Activated naive CD4-positive, alpha-beta T cell treated with anti-CD3 and anti-CD28 coated beads, Interleukin-2, amount 50 U/mL, for 24 hours (primary cell): ENCODE measurements around the gene GRN.
A peak's percentile ranks its signal among the peaks of the same experiment; 100 is the strongest.
"Not testable (repeated sequence)": the region's sequence is repeated elsewhere in the genome, so short reads cannot be mapped to it uniquely, and the experiment has no call there.

ENCODE experiments used
- H3K27ac Mint-ChIP-seq: one replicate; pipeline ENCODE4 v1.8.0; 2021; ENCODE audit warnings: mild to moderate bottlenecking, mixed read lengths
- H3K27me3 Mint-ChIP-seq: one replicate; pipeline ENCODE4 v1.8.0; 2021; ENCODE audit warnings: mixed read lengths
- H3K36me3 Mint-ChIP-seq: one replicate; pipeline ENCODE4 v1.8.0; 2021; ENCODE audit warnings: mixed read lengths
- H3K4me1 Mint-ChIP-seq: one replicate; pipeline ENCODE4 v1.8.0; 2021; ENCODE audit warnings: mixed read lengths
- H3K4me3 Mint-ChIP-seq: one replicate; pipeline ENCODE4 v1.8.0; 2021; ENCODE audit warnings: mild to moderate bottlenecking, mixed read lengths
- H3K9me3 Mint-ChIP-seq: one replicate; pipeline ENCODE4 v1.8.0; 2021; ENCODE audit warnings: mixed read lengths

GRN gene

DNA sequence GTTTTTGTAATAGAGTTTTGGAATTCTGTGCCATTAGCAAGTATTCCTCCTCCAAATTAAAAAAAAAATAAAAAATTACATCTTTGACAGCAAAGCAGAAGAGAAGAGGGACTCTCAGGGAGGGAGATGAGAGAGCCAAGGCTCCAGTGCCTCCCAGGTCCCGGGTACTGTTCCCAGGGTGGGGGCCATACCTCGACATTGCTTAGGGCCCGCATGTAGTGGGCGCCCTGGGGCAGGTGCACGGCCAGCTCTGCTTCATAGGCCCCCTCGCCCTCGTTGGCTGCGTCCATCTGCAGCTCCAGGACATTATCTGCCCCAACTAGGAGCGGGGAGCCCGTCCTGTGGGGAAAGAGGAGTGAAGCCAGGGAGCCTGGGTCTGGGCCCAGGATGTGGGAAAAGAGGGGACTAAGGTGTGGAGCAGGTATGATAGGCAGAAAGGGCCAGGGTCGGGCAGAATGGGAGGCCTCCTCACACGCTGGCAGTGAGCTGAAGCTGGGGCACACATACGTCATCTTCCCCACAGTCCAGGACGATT, 33.1 kb downstream of the GRN start:
- H3K4me1 Mint-ChIP-seq = no peaks in the 10 kb centered on the region
- H3K27me3 Mint-ChIP-seq = peaks cover 4% of the 10 kb centered on the region
- H3K27ac Mint-ChIP-seq = peak overlapping the region; percentile 53
- H3K36me3 Mint-ChIP-seq = no peaks in the 10 kb centered on the region
- no peak overlapping the region for H3K4me3 Mint-ChIP-seq
- no peaks in the 10 kb centered on the region for H3K9me3 Mint-ChIP-seq

DNA sequence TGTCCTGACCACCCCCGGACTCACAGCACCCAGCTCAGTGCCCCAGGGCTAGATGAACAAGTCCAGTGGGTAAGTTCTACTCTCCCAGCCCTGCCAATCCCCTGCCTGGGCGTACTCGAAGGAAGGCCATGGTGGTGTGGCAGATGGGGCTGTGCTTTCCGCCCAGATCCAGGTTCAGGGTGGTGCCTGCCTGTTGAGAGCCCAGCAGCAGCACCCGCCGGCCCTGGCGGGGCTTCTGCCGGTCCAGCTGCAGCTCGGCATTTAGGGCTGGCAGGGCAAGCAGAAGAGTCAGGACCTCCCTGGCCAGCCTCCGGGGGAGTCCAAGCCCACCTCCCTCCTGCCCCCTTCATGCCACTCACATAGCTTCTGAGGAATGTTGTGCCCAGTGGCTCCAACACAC, 34.8 kb downstream of the GRN start:
- Mint-ChIP-seq H3K27ac (no peak overlapping the region), H3K27me3 (peaks cover 4% of the 10 kb centered on the region), H3K4me3 (no peak overlapping the region), H3K4me1 (no peaks in the 10 kb centered on the region), H3K9me3 (no peaks in the 10 kb centered on the region), H3K36me3 (no peaks in the 10 kb centered on the region)

DNA sequence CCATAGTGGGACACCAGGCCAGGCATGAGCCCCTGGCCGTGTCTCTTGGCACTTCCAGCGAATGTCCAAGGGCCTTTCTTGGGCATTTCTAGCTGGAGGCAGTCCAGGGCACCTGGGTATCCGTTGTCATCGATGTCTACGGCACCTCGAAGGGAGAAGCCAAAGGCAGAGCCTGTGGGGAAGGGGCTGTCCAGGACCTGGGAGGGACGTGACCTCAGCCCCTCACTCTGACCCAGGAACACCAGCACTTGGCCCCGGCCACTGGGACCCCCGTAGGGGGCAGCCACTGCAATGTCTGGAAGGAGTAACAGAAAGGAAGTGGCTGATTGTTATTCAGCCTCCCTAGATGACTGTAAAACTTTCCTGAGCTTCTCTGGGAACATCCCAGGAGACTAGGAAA, 35.7 kb downstream of the GRN start:
- H3K36me3 Mint-ChIP-seq = no peaks in the 10 kb centered on the region
- H3K27me3 Mint-ChIP-seq = peaks cover 4% of the 10 kb centered on the region
- H3K4me3 Mint-ChIP-seq = no peak overlapping the region
- no peaks in the 10 kb centered on the region for H3K4me1 Mint-ChIP-seq
- H3K9me3 Mint-ChIP-seq = no peaks in the 10 kb centered on the region
- no peak overlapping the region for H3K27ac Mint-ChIP-seq

DNA sequence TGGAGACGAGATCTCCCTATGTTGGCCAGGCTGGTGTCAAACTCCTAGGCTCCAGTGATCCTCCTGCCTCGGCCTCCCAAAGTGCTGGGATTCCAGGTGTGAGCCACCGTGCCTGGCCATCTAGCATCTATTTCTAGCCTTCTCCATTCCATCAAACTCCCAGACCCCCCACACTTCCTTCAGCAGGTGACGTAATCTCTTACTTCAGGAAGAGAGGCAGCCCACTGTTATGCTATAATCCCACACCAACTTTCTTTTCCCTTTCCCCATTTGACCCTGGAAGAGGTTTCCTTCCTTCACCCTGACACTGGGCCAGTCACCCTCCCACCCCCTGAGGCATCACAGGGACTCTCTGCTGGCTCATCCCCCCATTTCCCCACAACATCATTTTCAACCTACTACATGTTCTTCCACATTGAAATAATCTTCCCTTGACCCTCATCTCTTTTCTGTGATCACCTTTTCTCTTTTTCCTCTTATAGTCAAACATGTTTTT, 36.8 kb downstream of the GRN start:
- Mint-ChIP-seq H3K27ac (no peak overlapping the region), H3K9me3 (no peaks in the 10 kb centered on the region)

DNA sequence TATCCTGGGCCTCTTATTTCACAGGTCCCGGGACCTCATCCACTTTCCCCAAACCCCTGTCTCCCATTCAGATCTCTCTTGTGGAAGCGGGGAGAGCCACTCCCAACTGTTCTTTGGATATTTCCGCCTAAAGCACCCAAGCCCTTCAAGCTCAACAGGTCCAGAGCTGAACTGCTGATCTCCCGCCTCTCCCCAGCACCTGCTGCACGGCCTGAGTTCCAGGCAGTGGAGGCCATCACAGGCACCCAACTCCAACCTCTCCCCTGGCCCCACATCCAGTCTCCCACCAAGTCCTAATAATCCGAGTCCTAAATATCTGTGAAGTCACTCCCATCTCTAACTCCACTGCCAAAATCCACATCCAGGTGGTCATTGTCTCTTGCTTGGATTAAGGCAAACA, 37.8 kb downstream of the GRN start:
- Mint-ChIP-seq H3K27ac (no peak overlapping the region), H3K27me3 (peaks cover 4% of the 10 kb centered on the region), H3K4me1 (peaks cover 7% of the 10 kb centered on the region), H3K36me3 (no peaks in the 10 kb centered on the region), H3K4me3 (no peak overlapping the region), H3K9me3 (no peaks in the 10 kb centered on the region)

More for the DNA sequence above, 36.8 kb downstream of the GRN start:
- Mint-ChIP-seq H3K27me3 (peaks cover 4% of the 10 kb centered on the region), H3K4me1 (peaks cover 7% of the 10 kb centered on the region), H3K36me3 (no peaks in the 10 kb centered on the region), H3K4me3 (no peak overlapping the region)

DNA sequence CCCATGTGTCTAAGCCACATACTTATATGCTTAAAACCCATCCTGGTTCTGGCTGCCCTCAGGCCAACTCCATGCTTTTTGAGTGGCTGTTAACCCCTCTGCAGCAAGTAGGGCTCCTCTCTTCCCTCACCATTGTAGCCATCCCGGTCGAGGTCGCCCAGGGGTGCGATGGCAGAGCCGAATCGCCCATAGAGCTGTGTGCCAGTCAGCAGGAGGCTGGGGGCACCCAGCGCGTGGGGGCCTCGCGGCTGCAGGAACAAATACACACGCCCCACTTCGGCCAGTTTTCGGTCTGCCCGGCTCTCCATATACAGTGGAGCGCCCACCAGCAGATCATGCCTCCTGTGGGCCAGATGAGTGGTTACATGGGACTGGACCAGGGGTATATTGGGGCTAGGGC, 38.3 kb downstream of the GRN start:
- H3K9me3 Mint-ChIP-seq = no peaks in the 10 kb centered on the region
- H3K27me3 Mint-ChIP-seq = peaks cover 4% of the 10 kb centered on the region
- H3K4me3 Mint-ChIP-seq = no peak overlapping the region
- no peaks in the 10 kb centered on the region for H3K36me3 Mint-ChIP-seq
- no peak overlapping the region for H3K27ac Mint-ChIP-seq
- H3K4me1 Mint-ChIP-seq = peaks cover 7% of the 10 kb centered on the region

DNA sequence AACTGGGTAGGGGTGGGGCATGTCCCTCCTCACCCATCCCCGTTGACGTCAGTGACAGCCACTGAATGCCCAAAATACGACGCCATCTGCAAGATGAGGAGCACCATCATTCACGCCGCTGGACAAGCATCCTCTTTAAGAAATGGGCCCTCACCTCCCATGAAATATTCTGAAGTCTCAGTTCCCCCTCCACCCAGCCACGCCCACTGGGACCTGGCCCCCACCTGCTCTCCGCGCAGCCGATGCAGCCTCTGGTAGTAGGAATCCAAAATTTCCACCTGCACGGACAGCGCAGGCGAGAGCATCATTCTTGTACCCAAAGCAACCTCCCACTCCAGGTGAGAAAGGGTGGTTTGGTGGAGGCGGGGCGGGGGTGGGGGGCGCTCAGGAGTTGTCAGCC, 38.8 kb downstream of the GRN start:
- H3K36me3 Mint-ChIP-seq = no peaks in the 10 kb centered on the region
- H3K4me1 Mint-ChIP-seq = peaks cover 7% of the 10 kb centered on the region
- no peak overlapping the region for H3K4me3 Mint-ChIP-seq
- peaks cover 4% of the 10 kb centered on the region for H3K27me3 Mint-ChIP-seq
- no peak overlapping the region for H3K27ac Mint-ChIP-seq
- no peaks in the 10 kb centered on the region for H3K9me3 Mint-ChIP-seq

DNA sequence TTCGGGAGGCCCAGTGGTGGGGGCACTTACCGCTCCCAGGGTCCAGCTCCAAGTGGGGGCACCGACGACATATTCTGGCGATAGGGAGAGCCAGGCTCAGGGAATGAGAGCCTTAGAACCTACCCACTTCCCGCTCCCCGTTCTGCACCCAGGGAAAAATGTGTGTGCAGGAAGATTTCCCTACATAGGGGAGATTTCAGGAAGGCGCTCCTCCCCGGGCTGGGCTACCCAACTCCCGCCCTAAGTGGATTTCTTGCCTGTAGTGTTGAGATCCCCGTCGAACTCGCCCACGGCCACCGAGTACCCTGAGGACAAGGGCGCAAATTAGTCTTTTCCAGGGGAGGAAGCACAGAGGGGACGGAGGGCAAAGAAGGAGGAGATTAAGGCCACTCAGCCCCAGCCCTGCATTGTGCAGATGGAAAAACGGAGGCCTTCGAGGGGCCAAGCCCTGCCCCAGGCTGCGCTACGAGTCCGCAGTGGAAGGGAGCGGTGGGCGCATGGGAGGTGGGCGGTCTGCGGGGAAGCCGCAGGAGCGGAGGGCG, 39.2 kb downstream of the GRN start:
- Mint-ChIP-seq H3K36me3 (no peaks in the 10 kb centered on the region), H3K27ac (no peak overlapping the region), H3K9me3 (no peaks in the 10 kb centered on the region), H3K4me1 (peaks cover 7% of the 10 kb centered on the region), H3K4me3 (peak overlapping the region; percentile 19), H3K27me3 (peaks cover 5% of the 10 kb centered on the region)

DNA sequence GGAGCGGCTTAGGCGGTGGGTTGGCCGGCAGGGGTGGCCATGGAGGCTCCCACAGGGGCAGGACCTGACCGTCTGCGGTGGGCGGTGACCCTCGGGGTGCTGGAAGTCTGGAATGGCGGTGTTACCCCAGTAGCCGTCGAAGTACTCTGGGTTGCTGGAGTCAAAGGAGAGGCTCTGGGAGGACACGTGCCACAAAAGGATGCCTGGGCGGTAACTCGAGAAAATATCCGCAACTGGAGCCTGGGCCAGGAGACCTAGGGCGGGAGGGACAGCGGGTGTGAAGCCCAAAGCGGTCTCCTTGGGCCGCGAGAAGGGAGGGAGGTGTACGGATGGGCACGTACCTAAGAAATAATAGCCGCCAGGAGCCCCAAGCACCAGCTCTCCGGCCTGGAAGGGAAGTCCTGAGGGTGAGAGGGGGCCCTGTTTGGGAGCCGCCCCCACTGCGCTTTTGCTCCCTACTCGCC, 39.8 kb downstream of the GRN start:
- Mint-ChIP-seq H3K36me3 (no peaks in the 10 kb centered on the region), H3K27ac (no peak overlapping the region), H3K27me3 (peaks cover 5% of the 10 kb centered on the region), H3K4me1 (peaks cover 12% of the 10 kb centered on the region), H3K9me3 (no peaks in the 10 kb centered on the region), H3K4me3 (peak overlapping the region; percentile 81)

DNA sequence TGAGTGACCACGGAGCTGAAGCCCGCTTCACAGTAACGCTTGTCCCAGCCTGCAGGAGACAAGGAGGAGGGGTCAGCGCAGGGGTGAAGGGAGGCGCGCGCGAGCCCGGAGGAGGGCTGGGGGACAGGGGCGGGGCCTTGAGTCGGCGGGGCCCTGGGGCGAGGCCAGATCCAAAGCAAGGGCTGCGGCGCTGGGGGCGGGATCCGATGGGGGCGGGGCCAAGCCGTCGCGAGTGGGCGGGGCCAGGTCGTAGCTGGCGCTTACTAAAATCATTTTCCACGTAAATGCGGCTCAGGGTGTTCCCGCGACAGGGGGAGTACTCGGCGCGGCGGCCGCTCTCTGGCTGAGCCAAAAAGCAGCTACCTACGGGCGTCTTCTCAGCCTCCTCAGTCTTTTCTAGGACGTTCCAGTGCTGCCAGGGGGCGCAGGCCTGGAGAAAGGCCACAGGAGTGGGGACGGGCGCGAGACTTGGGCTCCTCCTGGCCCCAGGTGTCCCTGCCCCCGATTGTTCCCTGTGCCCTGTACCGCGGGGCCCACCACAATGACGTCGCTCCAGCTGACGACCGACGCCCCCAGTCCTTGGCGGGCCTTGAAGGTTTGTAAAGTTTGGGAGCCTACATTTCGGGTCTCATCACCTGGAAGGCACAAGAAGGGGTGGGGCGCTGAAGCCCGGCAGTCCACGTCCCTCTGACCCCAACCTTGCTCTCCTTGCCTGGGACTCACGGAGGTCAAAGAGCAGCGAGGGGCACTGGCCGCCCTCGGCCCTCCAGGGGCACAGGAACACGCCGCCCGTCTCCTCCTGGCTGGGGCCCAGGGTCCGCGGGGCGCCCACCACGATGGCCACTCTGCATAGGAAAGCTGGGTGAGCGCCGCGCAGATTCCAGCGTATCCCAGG, 40.4 kb downstream of the GRN start:
- H3K4me1 Mint-ChIP-seq = peaks cover 12% of the 10 kb centered on the region
- no peaks in the 10 kb centered on the region for H3K36me3 Mint-ChIP-seq
- H3K4me3 Mint-ChIP-seq = peak overlapping the region; percentile 81
- H3K27me3 Mint-ChIP-seq = peaks cover 5% of the 10 kb centered on the region
- no peaks in the 10 kb centered on the region for H3K9me3 Mint-ChIP-seq
- H3K27ac Mint-ChIP-seq = no peak overlapping the region

DNA sequence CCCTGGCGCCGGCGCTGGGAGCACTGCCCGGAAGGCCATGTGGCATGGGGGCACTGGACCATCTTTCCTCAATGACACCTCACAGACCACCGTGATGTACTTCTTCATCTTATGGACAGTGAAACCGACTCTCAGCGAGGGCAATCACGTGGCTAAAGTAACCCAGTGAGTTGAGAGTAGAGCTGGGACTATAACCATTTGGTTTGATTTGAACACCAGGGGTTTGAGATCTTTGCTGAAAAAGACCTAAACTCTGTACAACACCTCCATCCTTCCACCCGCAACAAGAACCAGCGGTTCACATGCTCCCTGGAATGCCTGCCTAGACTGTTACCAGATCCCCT, 41.1 kb downstream of the GRN start:
- H3K36me3 Mint-ChIP-seq = no peaks in the 10 kb centered on the region
- H3K27ac Mint-ChIP-seq = no peak overlapping the region
- H3K27me3 Mint-ChIP-seq = peaks cover 5% of the 10 kb centered on the region
- peak overlapping the region; percentile 81 for H3K4me3 Mint-ChIP-seq
- H3K9me3 Mint-ChIP-seq = no peaks in the 10 kb centered on the region
- peaks cover 12% of the 10 kb centered on the region for H3K4me1 Mint-ChIP-seq

DNA sequence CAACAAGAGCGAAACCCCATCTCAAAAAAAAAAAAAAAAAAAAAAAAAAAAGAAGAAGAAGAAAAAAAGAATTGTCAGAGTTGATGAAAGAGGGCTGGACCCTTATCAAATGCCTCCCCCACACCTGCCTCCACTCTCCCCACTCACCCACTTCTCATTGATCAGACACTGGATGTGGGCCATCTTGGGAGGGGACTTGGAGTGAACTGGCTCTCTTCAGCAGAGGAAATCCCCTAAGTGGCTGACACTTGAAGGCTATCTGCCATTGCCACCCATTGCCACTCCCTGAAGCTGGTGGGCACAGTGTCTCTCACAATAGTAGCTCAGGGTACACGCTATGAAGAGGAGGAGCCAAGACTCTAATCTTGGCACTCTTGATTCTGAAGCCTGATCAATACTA, 42.7 kb downstream of the GRN start:
- Mint-ChIP-seq H3K9me3 (no peaks in the 10 kb centered on the region), H3K4me1 (peaks cover 12% of the 10 kb centered on the region), H3K27me3 (peaks cover 5% of the 10 kb centered on the region), H3K36me3 (no peaks in the 10 kb centered on the region), H3K27ac (no peak overlapping the region), H3K4me3 (peak overlapping the region; percentile 20)

DNA sequence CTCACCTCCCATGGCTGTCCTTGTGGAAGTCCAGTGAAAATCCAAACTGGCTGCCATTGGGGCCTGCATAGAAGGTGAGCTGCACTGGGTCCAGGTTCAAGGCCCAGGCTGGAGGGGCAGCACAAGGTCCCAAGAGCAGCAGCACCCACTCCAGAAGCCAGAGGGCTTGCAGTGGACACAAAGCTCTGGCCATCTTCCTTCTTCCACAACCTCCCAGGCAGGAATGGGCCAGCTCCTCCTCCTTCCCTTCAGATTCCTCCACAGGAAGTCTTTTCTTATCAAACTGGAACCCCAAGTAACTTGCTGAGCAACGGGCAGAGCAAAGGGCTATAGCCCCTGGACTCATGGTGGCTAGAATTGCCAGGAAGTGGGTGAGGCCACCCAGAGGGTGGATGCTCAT, 44.2 kb downstream of the GRN start, which contains the start of gene ITGA2B:
ITGA2B (minus strand) TSS at position 369 of the 400 bp plus-strand sequence; CDS start at position 193, 176 bp downstream.
- no peaks in the 10 kb centered on the region for H3K9me3 Mint-ChIP-seq
- H3K27me3 Mint-ChIP-seq = peaks cover 5% of the 10 kb centered on the region
- peaks cover 18% of the 10 kb centered on the region for H3K4me1 Mint-ChIP-seq
- no peak within 1 kb of the TSS for H3K4me3 Mint-ChIP-seq
- H3K36me3 Mint-ChIP-seq = no peaks in the 10 kb centered on the region
- peak within 1 kb of the TSS; percentile 27 for H3K27ac Mint-ChIP-seq

DNA sequence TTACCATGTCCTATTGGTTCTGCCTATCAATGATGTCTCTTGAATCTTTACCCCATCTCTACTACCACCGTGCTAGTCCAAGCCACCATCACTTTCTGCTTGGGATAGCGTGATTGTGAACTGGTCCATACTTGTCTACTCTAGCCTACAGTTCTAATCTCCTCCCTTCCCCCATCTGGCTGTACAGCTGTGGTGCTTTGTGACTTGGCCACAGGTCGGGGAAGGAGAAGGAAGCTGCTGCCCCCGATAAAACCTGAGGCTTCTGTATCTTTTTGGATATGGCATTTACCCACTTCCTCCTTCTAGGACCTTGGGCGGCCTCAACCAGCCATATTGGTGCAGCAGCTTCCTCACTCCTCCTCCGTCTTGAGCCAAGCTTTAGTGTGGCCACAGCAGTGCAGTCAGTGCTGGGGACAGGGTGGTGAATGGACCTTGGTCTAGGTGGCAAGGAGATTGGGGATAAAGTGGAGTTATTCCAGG, 44.7 kb downstream of the GRN start:
- no peaks in the 10 kb centered on the region for H3K36me3 Mint-ChIP-seq
- peaks cover 18% of the 10 kb centered on the region for H3K4me1 Mint-ChIP-seq
- H3K27me3 Mint-ChIP-seq = peaks cover 5% of the 10 kb centered on the region
- H3K9me3 Mint-ChIP-seq = no peaks in the 10 kb centered on the region
- H3K4me3 Mint-ChIP-seq = no peak overlapping the region
- H3K27ac Mint-ChIP-seq = no peak overlapping the region

DNA sequence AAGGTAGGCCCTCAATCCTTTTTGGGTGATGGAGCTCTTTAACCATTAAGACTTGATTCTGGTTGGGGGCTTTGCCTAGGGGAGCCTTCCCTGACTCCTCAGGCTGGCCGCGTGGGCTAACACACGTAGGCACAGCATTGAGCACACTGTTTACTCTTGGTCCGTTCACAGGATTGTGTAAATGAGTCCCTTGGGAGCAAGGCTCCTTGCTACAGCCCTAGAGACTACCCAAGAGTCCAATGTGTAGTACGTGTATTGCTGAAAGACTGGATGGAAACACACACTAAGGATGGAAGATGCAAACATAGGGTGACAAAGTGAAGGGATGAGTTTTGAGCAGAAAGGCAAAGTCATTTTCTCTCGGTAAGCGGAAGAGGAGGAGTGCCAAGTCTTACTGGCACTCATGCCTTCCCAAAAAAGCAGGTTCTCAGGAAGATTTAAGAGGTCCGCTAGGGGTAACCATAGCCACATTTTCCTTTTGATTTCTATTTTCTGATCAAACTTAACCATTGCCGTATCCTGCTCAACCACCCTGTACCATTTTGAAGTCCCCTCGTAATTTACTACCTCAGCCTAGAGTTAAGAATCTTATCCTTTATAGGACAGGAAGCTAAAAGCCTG, 45.3 kb downstream of the GRN start:
- Mint-ChIP-seq H3K27ac (no peak overlapping the region), H3K4me1 (peaks cover 18% of the 10 kb centered on the region), H3K4me3 (no peak overlapping the region), H3K9me3 (no peaks in the 10 kb centered on the region), H3K36me3 (no peaks in the 10 kb centered on the region), H3K27me3 (peaks cover 5% of the 10 kb centered on the region)

DNA sequence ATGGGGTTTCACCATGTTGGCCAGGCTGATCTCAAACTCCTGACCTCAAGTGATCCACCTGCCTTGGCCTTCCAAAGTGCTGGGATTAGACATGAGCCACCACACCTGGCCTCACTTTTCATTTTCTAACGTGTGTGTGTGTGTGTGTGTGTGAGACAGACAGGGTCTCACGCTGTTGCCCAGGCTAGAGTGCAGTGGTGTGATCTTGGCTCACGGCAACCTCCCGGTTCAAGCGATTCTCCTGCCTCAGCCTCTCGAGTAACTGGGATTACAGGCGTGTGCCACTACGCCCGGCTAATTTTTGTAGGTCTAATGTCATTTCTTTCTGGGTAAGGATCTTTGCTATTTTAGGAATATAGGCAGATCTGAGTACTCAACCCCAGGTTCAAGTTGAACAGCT, 49.0 kb downstream of the GRN start:
- not testable (repeated sequence) for H3K9me3 Mint-ChIP-seq, H3K36me3 Mint-ChIP-seq, H3K4me3 Mint-ChIP-seq, H3K27me3 Mint-ChIP-seq
- H3K4me1 Mint-ChIP-seq = peaks cover 11% of the 10 kb centered on the region
- H3K27ac Mint-ChIP-seq = peak overlapping the region; percentile 46
